Activated T-cell treated with anti-CD3 and anti-CD28 coated beads for 1 hour (primary cell): Measurements from ENCODE around the gene LCE1D.

Experiments
- DNase-seq: peaks from one replicate; pipeline ENCODE4 v3.0.0-alpha.2; 2020; ENCODE audit warnings: low read depth

Gene LCE1D

GRCh38 chr1:152796421-152796820, at the start of gene LCE1D:
LCE1D (plus strand) TSS chr1:152796721; CDS start chr1:152797795, 1,074 bp downstream.
- no peak for DNase-seq

GRCh38 chr1:152747831-152748230, 48.7 kb upstream of the LCE1D start:
- no peak for DNase-seq

- no peak for DNase-seq
These were observed 44.3 kb upstream of the LCE1D start for GRCh38 chr1:152752225-152752624.

- DNase-seq, result no peak
These were observed 42.9 kb upstream of the LCE1D start for GRCh38 chr1:152753586-152753985.

- no peak for DNase-seq
These were observed 39.6 kb upstream of the LCE1D start for GRCh38 chr1:152756872-152757271.

GRCh38 chr1:152757747-152758146, 38.8 kb upstream of the LCE1D start, which contains the start of gene KPRP:
KPRP (plus strand) TSS chr1:152758025; CDS start chr1:152759589, 1,564 bp downstream.
- DNase-seq, result no peak

GRCh38 chr1:152758636-152759035, 37.9 kb upstream of the LCE1D start:
- no peak for DNase-seq

GRCh38 chr1:152759453-152760173, 36.9 kb upstream of the LCE1D start:
- no peak for DNase-seq

GRCh38 chr1:152760551-152761190, 35.9 kb upstream of the LCE1D start:
- DNase-seq, result no peak

GRCh38 chr1:152761609-152762213, 34.8 kb upstream of the LCE1D start:
- no peak for DNase-seq

GRCh38 chr1:152768847-152769533, 27.5 kb upstream of the LCE1D start:
- DNase-seq, result no peak

- DNase-seq, result no peak
These were observed 26.1 kb upstream of the LCE1D start for GRCh38 chr1:152770411-152770810.

GRCh38 chr1:152774875-152775274, 21.6 kb upstream of the LCE1D start, which contains the start of gene LCE1F:
LCE1F (plus strand) TSS chr1:152775140; CDS start chr1:152776372, 1,232 bp downstream.
- no peak for DNase-seq

- no peak for DNase-seq
These were observed 20.2 kb upstream of the LCE1D start for GRCh38 chr1:152776361-152776760.

GRCh38 chr1:152777510-152778137, 18.9 kb upstream of the LCE1D start:
- no peak for DNase-seq

- no peak for DNase-seq
These were observed 13.4 kb upstream of the LCE1D start for GRCh38 chr1:152783095-152783494.

- DNase-seq, result no peak
These were observed 10.4 kb upstream of the LCE1D start, which contains the start of gene LCE1E for GRCh38 chr1:152786077-152786476. LCE1E (plus strand) TSS chr1:152786257; CDS start chr1:152787300, 1,043 bp downstream.

- DNase-seq, result no peak
These were observed 835 bp upstream of the LCE1D start for GRCh38 chr1:152795686-152796085.

- DNase-seq, result no peak
These were observed 4.8 kb downstream of the LCE1D start for GRCh38 chr1:152801333-152801732.

GRCh38 chr1:152806576-152806975, 10.1 kb downstream of the LCE1D start, which contains the start of gene LCE1C:
LCE1C (minus strand) TSS chr1:152806651; CDS start chr1:152805478, 1,173 bp downstream.
- DNase-seq, result no peak

GRCh38 chr1:152811050-152811449, 14.5 kb downstream of the LCE1D start:
- DNase-seq, result no peak

GRCh38 chr1:152811671-152812070, 15.2 kb downstream of the LCE1D start, which contains the start of gene LCE1B:
LCE1B (plus strand) TSS chr1:152811971; CDS start chr1:152812447, 476 bp downstream.
- no peak for DNase-seq
